BE2C (cell line): ENCODE measurements around the gene NUP205.

ENCODE experiments used
- DNase-seq: peaks from one replicate; pipeline ENCODE4 v3.0.0-alpha.2; 2020
- H3K27me3 ChIP-seq: fragments of 250-450 bp; sonication (Bioruptor Pico); 2 replicates; pipeline ENCODE4 v1.5.1; 2020; ENCODE audit warnings: mild to moderate bottlenecking
- H3K36me3 ChIP-seq: fragments of 250-450 bp; sonication (Bioruptor Pico); 2 replicates; pipeline ENCODE4 v1.5.1; 2020; ENCODE audit warnings: mild to moderate bottlenecking
- H3K4me1 ChIP-seq: fragments of 250-450 bp; sonication (Bioruptor Pico); 2 replicates; pipeline ENCODE4 v1.5.1; 2020
- H3K4me3 ChIP-seq: 2 replicates; pipeline ENCODE4 v1.5.1; 2011; ENCODE audit warnings: low read depth, low read length
- H3K9me3 ChIP-seq: fragments of 250-450 bp; sonication (Bioruptor Pico); 2 replicates; pipeline ENCODE4 v1.5.1; 2020
- TF ChIP-seq, protein P1 (sequence below): IDR thresholded peaks from 2 replicates; pipeline ENCODE4 v1.5.1; 2012; ENCODE audit warnings: mild to moderate bottlenecking, low read depth, low read length

NUP205 gene

GRCh38 chr7:135616136-135616535 lies 58.4 kb downstream of the NUP205 start:
- no peak for DNase-seq
- Histone ChIP-seq H3K36me3 (peaks cover 71% of the 10 kb centered on the region), H3K9me3 (no peaks in the 10 kb centered on the region), H3K4me3 (no peak overlapping the region), H3K4me1 (no peaks in the 10 kb centered on the region), H3K27me3 (no peaks in the 10 kb centered on the region)
- TF ChIP-seq, protein P1, sequence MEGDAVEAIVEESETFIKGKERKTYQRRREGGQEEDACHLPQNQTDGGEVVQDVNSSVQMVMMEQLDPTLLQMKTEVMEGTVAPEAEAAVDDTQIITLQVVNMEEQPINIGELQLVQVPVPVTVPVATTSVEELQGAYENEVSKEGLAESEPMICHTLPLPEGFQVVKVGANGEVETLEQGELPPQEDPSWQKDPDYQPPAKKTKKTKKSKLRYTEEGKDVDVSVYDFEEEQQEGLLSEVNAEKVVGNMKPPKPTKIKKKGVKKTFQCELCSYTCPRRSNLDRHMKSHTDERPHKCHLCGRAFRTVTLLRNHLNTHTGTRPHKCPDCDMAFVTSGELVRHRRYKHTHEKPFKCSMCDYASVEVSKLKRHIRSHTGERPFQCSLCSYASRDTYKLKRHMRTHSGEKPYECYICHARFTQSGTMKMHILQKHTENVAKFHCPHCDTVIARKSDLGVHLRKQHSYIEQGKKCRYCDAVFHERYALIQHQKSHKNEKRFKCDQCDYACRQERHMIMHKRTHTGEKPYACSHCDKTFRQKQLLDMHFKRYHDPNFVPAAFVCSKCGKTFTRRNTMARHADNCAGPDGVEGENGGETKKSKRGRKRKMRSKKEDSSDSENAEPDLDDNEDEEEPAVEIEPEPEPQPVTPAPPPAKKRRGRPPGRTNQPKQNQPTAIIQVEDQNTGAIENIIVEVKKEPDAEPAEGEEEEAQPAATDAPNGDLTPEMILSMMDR: no peak

DNA sequence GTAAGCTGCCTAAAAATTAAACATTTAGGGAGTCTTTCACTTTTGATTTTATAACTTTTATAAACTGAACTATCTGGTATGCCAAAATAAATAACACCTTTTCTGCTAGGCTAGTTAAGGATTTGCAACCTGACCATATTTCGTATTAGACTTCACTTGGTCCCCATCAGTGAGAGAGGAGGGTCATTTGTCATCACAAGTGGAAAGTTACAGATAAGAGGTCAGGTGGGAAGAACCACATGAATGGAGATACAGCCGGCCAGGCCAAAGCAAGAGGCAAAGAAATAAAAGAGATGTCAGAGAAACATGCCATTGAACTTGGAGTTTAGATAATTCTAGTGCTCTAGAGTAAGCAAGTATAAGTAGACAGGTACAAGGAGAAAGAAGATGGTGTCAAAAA lies 60.1 kb downstream of the NUP205 start:
- no peaks in the 10 kb centered on the region for H3K27me3 ChIP-seq
- TF ChIP-seq, protein P1: no peak
- no peaks in the 10 kb centered on the region for H3K4me1 ChIP-seq
- H3K36me3 ChIP-seq: peaks cover 72% of the 10 kb centered on the region
- no peak overlapping the region for H3K4me3 ChIP-seq
- H3K9me3 ChIP-seq: no peaks in the 10 kb centered on the region
- no peak for DNase-seq

DNA sequence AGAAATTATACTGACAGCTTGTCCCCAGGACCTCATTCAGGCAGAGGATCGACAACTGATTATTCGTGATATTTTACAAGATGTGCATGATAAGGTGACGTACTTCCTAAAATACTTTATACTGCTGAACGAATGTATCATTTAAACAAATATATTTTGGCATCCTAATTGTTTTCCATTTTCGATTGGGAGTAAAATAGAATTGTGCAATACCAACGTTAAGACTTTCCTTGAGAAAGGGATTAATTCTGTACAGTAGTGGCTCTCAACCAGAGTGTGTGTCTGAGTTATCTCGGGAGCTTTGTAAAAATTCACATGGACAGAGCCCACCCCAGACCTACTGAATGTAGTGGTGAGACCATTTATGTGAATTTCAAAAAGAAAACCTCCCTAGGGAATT lies 60.8 kb downstream of the NUP205 start:
- Histone ChIP-seq H3K36me3 (peaks cover 79% of the 10 kb centered on the region), H3K4me1 (no peaks in the 10 kb centered on the region), H3K9me3 (no peaks in the 10 kb centered on the region), H3K27me3 (no peaks in the 10 kb centered on the region), H3K4me3 (no peak overlapping the region)
- TF ChIP-seq, protein P1: no peak
- DNase-seq: no peak

- no peaks in the 10 kb centered on the region for H3K9me3 ChIP-seq
- no peak overlapping the region for H3K4me3 ChIP-seq
- no peaks in the 10 kb centered on the region for H3K4me1 ChIP-seq
- TF ChIP-seq, protein P1: no peak
- no peak for DNase-seq
- no peaks in the 10 kb centered on the region for H3K27me3 ChIP-seq
- peaks cover 88% of the 10 kb centered on the region for H3K36me3 ChIP-seq
Measured at GRCh38 chr7:135620447-135620846, 62.7 kb downstream of the NUP205 start.

DNA sequence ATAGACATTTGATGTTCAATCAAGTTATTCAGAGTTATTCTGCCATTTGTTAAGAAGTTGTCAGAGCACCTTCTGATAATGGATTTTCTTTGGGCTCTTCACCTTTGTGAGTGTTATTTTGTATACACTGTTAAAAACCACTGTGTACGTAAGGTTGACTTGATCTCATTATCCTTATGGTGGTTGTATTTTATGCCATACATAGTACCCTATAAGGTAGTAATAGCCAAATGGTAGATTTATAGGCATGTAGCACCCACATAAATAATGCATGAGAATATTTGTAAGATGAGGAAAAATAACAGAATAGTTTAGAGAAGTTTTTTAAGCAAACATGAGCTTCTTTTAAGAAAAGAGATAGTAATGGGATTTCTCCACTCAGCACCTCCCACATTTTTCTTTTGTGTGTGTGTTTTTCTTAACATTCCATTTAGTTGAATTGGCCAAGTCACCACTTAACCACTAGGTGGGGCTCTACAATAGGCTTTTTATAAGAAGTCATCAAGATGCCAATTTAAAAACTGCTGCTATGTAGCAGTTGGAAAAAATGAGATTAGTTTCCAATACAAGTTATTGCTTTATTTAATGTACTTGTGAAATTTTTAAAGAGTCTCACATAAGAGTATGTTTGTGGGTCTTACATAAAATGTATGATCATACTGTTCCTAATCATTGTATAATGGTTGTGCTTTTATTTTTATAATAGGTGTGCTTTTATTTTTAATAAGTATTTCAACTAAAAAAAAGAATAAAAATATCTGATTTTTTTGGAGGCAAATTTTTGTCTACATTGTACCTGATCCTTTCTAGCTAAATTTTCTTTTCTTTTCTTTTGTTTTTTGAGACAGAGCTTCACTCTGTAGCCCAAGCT lies 63.5 kb downstream of the NUP205 start:
- peaks cover 88% of the 10 kb centered on the region for H3K36me3 ChIP-seq

More for the DNA sequence above, 63.5 kb downstream of the NUP205 start:
- TF ChIP-seq, protein P1: peak; percentile 93
- Histone ChIP-seq H3K4me1 (no peaks in the 10 kb centered on the region), H3K9me3 (no peaks in the 10 kb centered on the region), H3K4me3 (no peak overlapping the region), H3K27me3 (no peaks in the 10 kb centered on the region)
- DNase-seq: peak; percentile 42
